SK-N-SH (cell line): ENCODE results near the gene LPP.

Experiments
- CHD2 ChIP-seq: fragments of 150-350 bp; IDR thresholded peaks from 2 replicates; pipeline ENCODE4 v1.6.1; 2018; ENCODE audit warnings: low read length; ENCODE audit not compliant: partially characterized antibody
- CTCF ChIP-seq: fragments of 200-600 bp; sonication (generic); IDR thresholded peaks from 2 replicates; pipeline ENCODE4 v1.6.1; 2017; ENCODE audit warnings: antibody characterized with exemption, mild to moderate bottlenecking, moderate library complexity
- ELF1 ChIP-seq: IDR thresholded peaks from 2 replicates; pipeline ENCODE4 v1.4.0; 2012
- EP300 ChIP-seq, 2 experiments: IDR thresholded peaks; 2 replicates each; pipeline versions ENCODE4 v1.4.0 to v1.6.1; 2012; ENCODE audit warnings: borderline replicate concordance in 1 of 2, low read depth in 1 of 2, low read length in 1 of 2
- NRF1 ChIP-seq: IDR thresholded peaks from 2 replicates; pipeline ENCODE4 v1.6.1; 2012; ENCODE audit warnings: low read depth, mild to moderate bottlenecking, low read length
- POLR2AphosphoS5 ChIP-seq: IDR thresholded peaks from 2 replicates; pipeline ENCODE4 v1.6.1; 2012; ENCODE audit warnings: low read depth, low read length
- RAD21 ChIP-seq: IDR thresholded peaks from 2 replicates; pipeline ENCODE4 v1.6.1; 2012; ENCODE audit warnings: mild to moderate bottlenecking, low read length
- RFX5 ChIP-seq: IDR thresholded peaks from 2 replicates; pipeline ENCODE4 v1.6.1; 2012; ENCODE audit warnings: mild to moderate bottlenecking, improper control_type of control experiment, low read length
- TF ChIP-seq, protein P1 (sequence below): IDR thresholded peaks from 2 replicates; pipeline ENCODE4 v1.4.0; 2012; ENCODE audit warnings: low read depth, borderline replicate concordance
- TF ChIP-seq, protein P2 (sequence below): fragments of 150-350 bp; IDR thresholded peaks from 2 replicates; pipeline ENCODE4 v1.6.1; 2017; ENCODE audit warnings: antibody characterized with exemption, low read length, low read depth, borderline replicate concordance

GRCh38 chr3:188664795-188665194 is 510.8 kb downstream of the LPP start:
- TF ChIP-seq RAD21, result 0 out of 2 replicates have a peak, but pooled peaks have one; percentile 10
- TF ChIP-seq EP300 (IDR thresholded peaks at IDR 0.05; ENCODE audit: borderline replicate concordance in 1 of 2, low read depth in 1 of 2, low read length in 1 of 2), result no peak
- peak; percentile 27 for TF ChIP-seq CTCF
- TF ChIP-seq NRF1, result no peak
- TF ChIP-seq, protein P1, sequence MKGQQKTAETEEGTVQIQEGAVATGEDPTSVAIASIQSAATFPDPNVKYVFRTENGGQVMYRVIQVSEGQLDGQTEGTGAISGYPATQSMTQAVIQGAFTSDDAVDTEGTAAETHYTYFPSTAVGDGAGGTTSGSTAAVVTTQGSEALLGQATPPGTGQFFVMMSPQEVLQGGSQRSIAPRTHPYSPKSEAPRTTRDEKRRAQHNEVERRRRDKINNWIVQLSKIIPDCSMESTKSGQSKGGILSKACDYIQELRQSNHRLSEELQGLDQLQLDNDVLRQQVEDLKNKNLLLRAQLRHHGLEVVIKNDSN, result no peak
- no peak for TF ChIP-seq POLR2AphosphoS5
- TF ChIP-seq RFX5, result no peak
- no peak for TF ChIP-seq CHD2
- TF ChIP-seq, protein P2, sequence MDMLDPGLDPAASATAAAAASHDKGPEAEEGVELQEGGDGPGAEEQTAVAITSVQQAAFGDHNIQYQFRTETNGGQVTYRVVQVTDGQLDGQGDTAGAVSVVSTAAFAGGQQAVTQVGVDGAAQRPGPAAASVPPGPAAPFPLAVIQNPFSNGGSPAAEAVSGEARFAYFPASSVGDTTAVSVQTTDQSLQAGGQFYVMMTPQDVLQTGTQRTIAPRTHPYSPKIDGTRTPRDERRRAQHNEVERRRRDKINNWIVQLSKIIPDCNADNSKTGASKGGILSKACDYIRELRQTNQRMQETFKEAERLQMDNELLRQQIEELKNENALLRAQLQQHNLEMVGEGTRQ, result no peak
- no peak for TF ChIP-seq ELF1
